Measurements from ENCODE around the gene PRKAR1B. TPM values are rescaled to one million over a fixed set of nuclear protein-coding genes. Genes with fewer than 3 reads are reported as not detected.
A peak's percentile ranks its signal among the peaks of the same experiment; 100 is the strongest.

The PRKAR1B gene
- total and polyA plus RNA-seq, 5 donors, result 20.7 to 38.3 (median 23.8) TPM

- no peak for ATAC-seq
- DNase-seq, result peak in 2 of 3 donors; percentile 35 to 53
- WGBS, result 93% methylated on average over 42 of the region's 42 CpGs
- Histone ChIP-seq H3K27ac (ENCODE audit: low read length) (no peak overlapping the region), H3K27me3 (ENCODE audit: control insufficient read depth, insufficient read depth) (no peaks in the 10 kb centered on the region), H3K4me1 (ENCODE audit: control insufficient read depth, insufficient read depth, low read length) (no peaks in the 10 kb centered on the region), H3K9me3 (ENCODE audit: control insufficient read depth, low read length) (no peaks in the 10 kb centered on the region), H3K4me3 (ENCODE audit: low read length) (no peak overlapping the region)
- intact Hi-C loops (cut with DNase I), result no loop called here
Observed at GRCh38 chr7:591856-592628, 135.0 kb downstream of the PRKAR1B start.

GRCh38 chr7:590731-591551 is 136.1 kb downstream of the PRKAR1B start:
- ATAC-seq (no peak), DNase-seq (peak in 2 of 3 donors; percentile 62 to 74)
- intact Hi-C loops (cut with DNase I), result no loop called here
- H3K4me1 ChIP-seq (ENCODE audit: control insufficient read depth, insufficient read depth, low read length), result no peaks in the 10 kb centered on the region
- 46% methylated on average over 45 of the region's 45 CpGs for WGBS
- H3K9me3 ChIP-seq (ENCODE audit: control insufficient read depth, low read length), result no peaks in the 10 kb centered on the region
- no peak overlapping the region for H3K4me3 ChIP-seq (ENCODE audit: low read length)
- H3K27me3 ChIP-seq (ENCODE audit: control insufficient read depth, insufficient read depth), result no peaks in the 10 kb centered on the region
- H3K27ac ChIP-seq (ENCODE audit: low read length), result no peak overlapping the region

DNA sequence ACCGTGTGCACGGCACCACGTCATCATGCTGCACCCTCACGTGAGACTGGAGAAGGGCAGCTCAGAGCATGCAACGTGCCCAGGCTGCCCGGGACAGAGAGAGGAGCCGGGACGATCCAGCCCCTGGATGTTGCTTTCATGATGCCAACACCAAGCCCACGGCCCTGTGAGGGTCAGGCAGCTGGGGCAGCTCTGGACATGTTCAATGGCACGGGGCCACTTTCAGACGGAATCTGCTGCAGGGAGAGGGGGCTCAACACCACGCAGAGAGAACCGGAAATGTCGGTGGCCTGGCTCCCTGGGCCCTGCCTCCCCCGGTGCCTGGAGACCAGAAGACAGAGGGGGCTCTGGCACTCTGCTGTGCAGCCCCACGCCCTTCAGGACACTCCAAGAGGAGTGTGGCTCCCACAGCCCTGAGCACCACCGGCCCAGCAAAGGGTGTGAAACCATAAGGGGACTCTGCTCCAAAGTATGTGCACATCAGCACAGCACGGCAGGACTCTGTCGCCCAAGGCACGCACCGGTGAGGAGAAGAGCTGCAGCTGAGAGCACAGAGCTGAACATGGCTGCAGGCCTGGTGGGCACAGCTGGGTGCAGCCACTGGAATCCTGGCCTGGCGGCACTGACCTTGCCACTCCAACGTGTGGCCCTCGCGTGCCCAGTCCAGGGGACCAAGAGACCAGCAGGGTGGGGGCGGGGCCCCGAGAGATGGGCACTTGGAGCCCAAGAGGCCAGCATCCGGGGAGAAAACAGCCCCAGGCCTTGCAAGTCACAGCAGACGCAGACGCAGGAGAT is 137.1 kb downstream of the PRKAR1B start:
- Histone ChIP-seq H3K4me1 (ENCODE audit: control insufficient read depth, insufficient read depth, low read length) (no peaks in the 10 kb centered on the region), H3K27me3 (ENCODE audit: control insufficient read depth, insufficient read depth) (no peaks in the 10 kb centered on the region), H3K27ac (ENCODE audit: low read length) (no peak overlapping the region), H3K4me3 (ENCODE audit: low read length) (no peak overlapping the region), H3K9me3 (ENCODE audit: control insufficient read depth, low read length) (no peaks in the 10 kb centered on the region)
- DNase-seq (peak in 2 of 3 donors; percentile 45 to 61), ATAC-seq (no peak)
- intact Hi-C loops (cut with DNase I), result no loop called here
- 79% methylated on average over 30 of the region's 30 CpGs for WGBS

DNA sequence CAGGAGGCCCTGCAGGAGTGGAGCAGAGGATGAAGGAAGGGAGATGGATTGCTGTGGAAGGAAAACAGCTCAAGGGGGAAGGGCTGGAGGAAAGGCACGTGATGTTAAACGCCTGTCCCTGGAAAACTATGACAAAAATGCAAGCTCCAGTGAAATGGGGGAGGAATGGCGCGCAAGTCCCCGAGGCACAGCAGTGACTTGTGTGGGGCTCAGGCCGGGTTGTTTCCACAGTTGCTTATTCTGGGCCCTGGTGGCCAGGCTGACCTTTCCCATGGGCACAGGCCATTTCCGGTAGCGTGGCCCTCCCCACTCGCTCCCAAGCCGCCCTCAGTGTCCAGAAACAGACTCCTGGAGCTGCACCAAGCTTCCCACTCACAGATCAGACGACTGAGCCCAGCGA is 139.3 kb downstream of the PRKAR1B start:
- DNase-seq (peak; percentile 46 to 74 (median 47)), ATAC-seq (peak; percentile 36)
- Histone ChIP-seq H3K4me1 (ENCODE audit: control insufficient read depth, insufficient read depth, low read length) (no peaks in the 10 kb centered on the region), H3K27me3 (ENCODE audit: control insufficient read depth, insufficient read depth) (no peaks in the 10 kb centered on the region), H3K4me3 (ENCODE audit: low read length) (no peak overlapping the region), H3K27ac (ENCODE audit: low read length) (no peak overlapping the region), H3K9me3 (ENCODE audit: control insufficient read depth, low read length) (no peaks in the 10 kb centered on the region)
- 51% methylated on average over 12 of the region's 12 CpGs for WGBS
- intact Hi-C loops (cut with DNase I), result no loop called here

GRCh38 chr7:586494-586893 is 140.6 kb downstream of the PRKAR1B start:
- 94% methylated on average over 4 of the region's 4 CpGs for WGBS

GRCh38 chr7:585873-586272 is 141.2 kb downstream of the PRKAR1B start:
- intact Hi-C loops (cut with DNase I), result no loop called here
- peak in 1 of 3 donors; percentile 3 for DNase-seq
- H3K9me3 ChIP-seq (ENCODE audit: control insufficient read depth, low read length), result no peaks in the 10 kb centered on the region
- no peak overlapping the region for H3K4me3 ChIP-seq (ENCODE audit: low read length)
- 94% methylated on average over 6 of the region's 6 CpGs for WGBS
- no peak for ATAC-seq
- no peaks in the 10 kb centered on the region for H3K4me1 ChIP-seq (ENCODE audit: control insufficient read depth, insufficient read depth, low read length)
- no peak overlapping the region for H3K27ac ChIP-seq (ENCODE audit: low read length)
- no peaks in the 10 kb centered on the region for H3K27me3 ChIP-seq (ENCODE audit: control insufficient read depth, insufficient read depth)

More at GRCh38 chr7:586494-586893, 140.6 kb downstream of the PRKAR1B start:
- H3K4me3 ChIP-seq (ENCODE audit: low read length), result no peak overlapping the region
- H3K27ac ChIP-seq (ENCODE audit: low read length), result no peak overlapping the region
- DNase-seq (peak in 1 of 3 donors; percentile 27), ATAC-seq (no peak)
- no peaks in the 10 kb centered on the region for H3K4me1 ChIP-seq (ENCODE audit: control insufficient read depth, insufficient read depth, low read length)
- intact Hi-C loops (cut with DNase I), result no loop called here
- no peaks in the 10 kb centered on the region for H3K27me3 ChIP-seq (ENCODE audit: control insufficient read depth, insufficient read depth)
- H3K9me3 ChIP-seq (ENCODE audit: control insufficient read depth, low read length), result no peaks in the 10 kb centered on the region

- Histone ChIP-seq H3K4me1 (ENCODE audit: control insufficient read depth, insufficient read depth, low read length) (no peaks in the 10 kb centered on the region), H3K4me3 (ENCODE audit: low read length) (no peak overlapping the region), H3K9me3 (ENCODE audit: control insufficient read depth, low read length) (no peaks in the 10 kb centered on the region), H3K27me3 (ENCODE audit: control insufficient read depth, insufficient read depth) (no peaks in the 10 kb centered on the region), H3K27ac (ENCODE audit: low read length) (no peak overlapping the region)
- ATAC-seq, result peak in 1 of 2 donors; percentile 45
- DNase-seq, result peak in 2 of 3 donors; percentile 24 to 26
- intact Hi-C loops (cut with DNase I), result no loop called here
- WGBS, result 80% methylated on average over 18 of the region's 18 CpGs
Observed at GRCh38 chr7:585229-585711, 141.8 kb downstream of the PRKAR1B start.

DNA sequence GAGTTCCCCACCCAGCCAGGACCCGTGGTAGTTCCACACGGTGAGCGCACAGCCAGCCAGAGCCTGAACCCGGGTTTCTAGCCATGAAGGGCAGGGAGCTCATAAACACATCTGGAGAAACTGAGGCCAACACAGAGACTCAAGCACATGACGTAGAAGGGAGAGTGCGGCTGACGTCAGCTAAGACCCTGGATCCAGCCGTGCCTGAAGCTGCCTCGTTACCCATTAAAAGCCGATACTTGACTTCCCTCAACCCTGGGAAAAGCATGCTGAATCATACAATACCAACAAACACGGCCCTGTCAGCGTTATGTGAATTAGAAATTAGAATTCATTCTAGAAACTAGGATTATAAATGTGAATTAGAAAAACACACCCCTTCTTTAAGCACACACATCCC is 142.3 kb downstream of the PRKAR1B start:
- H3K4me1 ChIP-seq (ENCODE audit: control insufficient read depth, insufficient read depth, low read length), result no peaks in the 10 kb centered on the region
- no peaks in the 10 kb centered on the region for H3K27me3 ChIP-seq (ENCODE audit: control insufficient read depth, insufficient read depth)
- intact Hi-C loops (cut with DNase I), result no loop called here
- ATAC-seq, result no peak
- 95% methylated on average over 12 of the region's 12 CpGs for WGBS
- peak in 1 of 3 donors; percentile 16 for DNase-seq
- H3K27ac ChIP-seq (ENCODE audit: low read length), result no peak overlapping the region
- H3K4me3 ChIP-seq (ENCODE audit: low read length), result no peak overlapping the region
- H3K9me3 ChIP-seq (ENCODE audit: control insufficient read depth, low read length), result no peaks in the 10 kb centered on the region

DNA sequence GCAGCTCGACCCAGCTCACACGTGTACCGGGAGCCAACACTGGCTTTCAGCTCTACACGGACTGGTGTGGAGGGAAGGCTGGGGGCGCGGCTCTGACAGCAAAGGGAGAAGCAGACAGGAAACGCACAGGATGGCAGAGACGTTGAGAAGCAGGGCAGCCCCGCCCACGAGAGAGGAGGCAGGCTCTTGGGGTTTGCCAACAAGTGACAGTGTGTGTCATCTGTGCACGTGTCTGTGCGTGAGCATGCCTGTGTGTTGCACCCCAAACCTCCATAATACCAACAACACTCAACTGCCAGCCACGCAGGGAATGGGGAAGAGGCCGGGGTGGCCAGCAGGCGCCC is 143.0 kb downstream of the PRKAR1B start:
- no peak overlapping the region for H3K27ac ChIP-seq (ENCODE audit: low read length)
- no peaks in the 10 kb centered on the region for H3K4me1 ChIP-seq (ENCODE audit: control insufficient read depth, insufficient read depth, low read length)
- WGBS, result 75% methylated on average over 15 of the region's 15 CpGs

DNA sequence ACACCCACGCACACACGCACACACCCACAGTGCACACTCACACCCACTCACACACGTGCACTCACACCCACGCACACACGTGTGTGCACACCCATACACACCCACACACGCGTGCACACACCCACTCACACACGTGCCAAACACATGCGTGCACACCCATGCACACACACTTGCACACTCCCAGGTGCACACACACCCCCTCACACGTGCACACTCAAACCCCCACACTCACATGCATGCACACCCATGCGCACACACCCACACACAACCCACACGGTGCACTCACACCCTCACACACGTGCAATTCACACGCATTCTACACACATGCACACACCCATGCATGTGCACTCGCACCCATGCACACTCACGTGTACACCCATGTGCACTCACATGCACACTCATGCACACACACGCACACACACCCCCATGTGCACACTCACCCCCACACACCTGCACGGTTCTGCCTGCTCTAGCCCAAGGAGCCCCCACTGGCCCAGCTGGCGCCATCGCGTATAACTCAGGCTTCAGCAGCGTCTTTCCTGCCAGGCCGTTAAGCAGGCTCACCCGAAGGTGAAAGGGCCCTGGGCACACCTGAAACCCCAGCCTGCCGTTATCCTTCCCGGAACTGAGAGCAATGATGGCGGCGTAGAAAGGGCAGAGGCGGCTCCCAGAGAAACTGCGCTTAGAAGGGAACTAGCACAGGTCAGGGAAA is 143.5 kb downstream of the PRKAR1B start:
- H3K27ac ChIP-seq (ENCODE audit: low read length), result no peak overlapping the region
- H3K4me1 ChIP-seq (ENCODE audit: control insufficient read depth, insufficient read depth, low read length), result no peaks in the 10 kb centered on the region
- WGBS, result 80% methylated on average over 30 of the region's 30 CpGs
- intact Hi-C loops (cut with DNase I), result no loop called here
- H3K27me3 ChIP-seq (ENCODE audit: control insufficient read depth, insufficient read depth), result no peaks in the 10 kb centered on the region
- DNase-seq, result peak; percentile 0 to 38 (median 20)
- no peak for ATAC-seq
- no peaks in the 10 kb centered on the region for H3K9me3 ChIP-seq (ENCODE audit: control insufficient read depth, low read length)
- H3K4me3 ChIP-seq (ENCODE audit: low read length), result no peak overlapping the region

More for the DNA sequence above, 143.0 kb downstream of the PRKAR1B start:
- no peaks in the 10 kb centered on the region for H3K9me3 ChIP-seq (ENCODE audit: control insufficient read depth, low read length)
- DNase-seq (peak in 2 of 3 donors; percentile 59 to 64), ATAC-seq (no peak)
- no peak overlapping the region for H3K4me3 ChIP-seq (ENCODE audit: low read length)
- intact Hi-C loops (cut with DNase I), result no loop called here
- no peaks in the 10 kb centered on the region for H3K27me3 ChIP-seq (ENCODE audit: control insufficient read depth, insufficient read depth)

All from right cardiac atrium (tissue), 5 donors.